IPS-18c (cell line): ENCODE data around the gene FRMD8.

Source experiments
- H3K4me3 ChIP-seq: 2 replicates; pipeline ENCODE4 v1.7.0; 2013; ENCODE audit warnings: low read depth, mild to moderate bottlenecking, low read length, moderate library complexity; ENCODE audit not compliant: insufficient read depth
- H3K9me3 ChIP-seq: one replicate; pipeline ENCODE4 v1.6.1; 2013; ENCODE audit warnings: mild to moderate bottlenecking, low read length, moderate library complexity; ENCODE audit not compliant: control insufficient read depth, insufficient read depth

FRMD8 gene

DNA sequence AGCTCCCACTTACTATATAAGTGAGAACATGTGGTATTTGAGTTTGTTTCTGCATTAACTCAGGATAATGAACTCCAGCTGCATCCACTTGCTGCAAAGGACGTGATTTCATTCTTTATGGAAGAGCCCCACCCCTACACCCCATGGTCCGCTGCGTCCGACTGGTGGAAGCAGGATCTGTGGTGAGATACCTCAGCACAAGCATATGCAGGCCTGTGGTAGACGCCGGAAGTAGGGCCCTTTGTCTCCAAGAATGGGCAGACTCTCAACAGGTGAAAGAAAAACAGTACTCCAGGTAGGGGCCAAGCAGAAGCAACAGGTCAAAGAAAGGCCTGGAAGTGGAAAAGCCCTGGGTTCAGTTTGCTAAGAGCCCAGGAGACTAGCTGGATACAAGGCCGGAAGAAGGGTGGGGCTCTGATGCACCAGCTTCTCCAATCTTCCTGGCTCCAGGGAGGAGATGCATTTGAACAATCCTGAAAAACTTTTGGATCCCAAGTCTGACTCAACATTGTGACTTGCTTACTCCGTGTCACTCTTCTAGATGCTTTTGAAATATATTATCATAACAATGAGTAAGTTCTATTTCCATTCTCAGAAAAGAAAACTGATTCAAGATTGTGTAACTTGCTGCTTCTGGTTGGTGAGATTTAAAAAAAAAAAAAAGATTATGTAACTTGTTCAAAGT is 66.5 kb downstream of the FRMD8 start:
- no peak overlapping the region for H3K4me3 ChIP-seq
- H3K9me3 ChIP-seq: no peaks in the 10 kb centered on the region

DNA sequence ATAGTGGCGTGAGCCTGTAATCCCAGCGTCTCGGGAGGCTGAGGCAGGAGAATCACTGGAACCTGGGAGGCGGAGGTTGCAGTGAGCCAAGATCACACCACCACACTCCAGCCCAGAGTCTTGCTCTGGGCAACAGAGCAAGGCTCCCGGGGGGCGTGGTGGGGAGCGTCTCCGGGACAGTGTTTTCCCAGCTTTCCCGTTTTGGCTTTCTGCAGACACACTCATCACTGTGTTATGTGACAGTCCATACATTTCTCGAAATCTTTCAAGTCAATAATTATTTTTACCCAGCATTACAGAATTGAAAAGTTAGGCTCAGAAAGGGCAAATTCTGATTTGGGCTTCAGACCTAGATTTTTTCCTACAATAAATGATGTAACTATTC is 67.9 kb downstream of the FRMD8 start:
- H3K4me3 ChIP-seq: no peak overlapping the region
- no peaks in the 10 kb centered on the region for H3K9me3 ChIP-seq

DNA sequence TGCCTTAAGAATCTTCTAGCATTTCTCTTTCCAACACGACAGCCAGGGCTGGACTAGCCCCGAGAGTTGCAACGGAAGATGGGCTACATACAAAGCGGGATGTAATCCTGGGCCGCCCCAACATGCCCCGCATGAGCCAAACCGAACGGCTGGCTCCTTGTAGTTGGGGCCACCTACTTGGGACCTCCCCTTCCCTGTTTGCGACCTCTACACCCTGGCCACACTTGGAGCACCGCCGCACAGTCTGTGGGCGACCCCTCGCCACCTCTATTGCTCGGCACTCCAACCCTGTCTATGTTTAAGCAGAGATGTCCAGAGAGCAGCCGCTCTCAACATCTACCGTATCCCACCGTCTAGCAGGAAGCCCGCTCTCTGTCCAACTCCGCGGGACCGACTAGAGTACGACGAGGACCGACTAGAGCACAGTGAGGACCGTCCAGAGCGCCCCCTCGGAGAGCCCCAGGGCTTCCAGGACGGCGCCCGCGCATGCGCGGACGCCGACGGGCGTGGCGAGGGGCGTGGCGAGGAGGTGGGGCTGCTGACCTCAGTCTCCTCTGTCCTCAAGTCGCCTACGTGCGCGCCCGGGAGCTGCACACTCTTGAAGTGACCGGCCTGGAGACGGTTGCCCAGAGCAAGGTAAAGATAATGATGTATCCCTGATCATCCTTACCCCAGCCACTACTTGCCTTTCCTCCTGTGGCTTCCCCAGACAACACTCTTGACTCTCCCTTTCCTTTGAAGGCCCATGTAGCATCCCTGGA is 68.4 kb downstream of the FRMD8 start:
- Histone ChIP-seq H3K9me3 (no peaks in the 10 kb centered on the region), H3K4me3 (peak overlapping the region; percentile 39; the same call in 1 of the 2 replicates)

DNA sequence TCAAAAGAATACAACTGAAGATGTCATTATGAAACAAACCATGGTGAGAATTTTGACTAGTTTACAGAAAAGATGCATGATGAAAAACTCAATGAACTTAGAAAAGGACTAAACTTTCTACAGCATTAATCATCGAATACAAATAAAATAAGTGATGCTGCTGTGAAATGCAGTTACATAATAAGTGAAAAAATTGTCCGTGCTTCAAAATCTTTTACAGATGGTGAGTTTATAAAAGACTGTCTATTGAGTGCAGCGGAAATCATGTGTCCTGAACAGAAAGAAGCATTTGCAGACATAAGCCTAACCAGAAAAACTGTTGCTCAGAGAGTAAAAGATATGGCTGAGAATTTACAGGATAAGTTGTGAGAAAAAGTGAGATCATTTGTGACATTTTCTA is 70.0 kb downstream of the FRMD8 start:
- Histone ChIP-seq H3K9me3 (no peaks in the 10 kb centered on the region), H3K4me3 (no peak overlapping the region)

DNA sequence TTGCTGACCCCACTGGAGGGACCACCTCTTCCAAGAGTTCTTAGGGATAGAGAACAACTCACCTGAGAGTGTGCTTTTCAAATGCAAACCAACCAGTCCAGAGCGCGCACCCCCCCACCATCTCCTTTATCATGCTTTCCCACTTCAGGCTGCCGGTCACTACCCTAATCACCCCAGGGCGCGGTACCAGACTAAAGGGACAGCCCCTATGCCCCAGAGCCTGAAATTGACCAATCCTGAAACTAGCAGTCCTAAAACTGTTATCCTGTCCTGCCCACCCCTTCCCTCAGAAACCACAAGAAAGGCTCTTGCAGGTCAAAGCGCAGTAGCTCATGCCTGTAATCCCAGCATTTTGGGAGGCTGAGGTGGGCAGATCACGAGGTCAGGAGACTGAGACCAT is 73.1 kb downstream of the FRMD8 start:
- Histone ChIP-seq H3K4me3 (no peak overlapping the region), H3K9me3 (no peaks in the 10 kb centered on the region)
